Measurements from ENCODE around the gene ATG13.
A peak's percentile ranks its signal among the peaks of the same experiment; 100 is the strongest.

DNA sequence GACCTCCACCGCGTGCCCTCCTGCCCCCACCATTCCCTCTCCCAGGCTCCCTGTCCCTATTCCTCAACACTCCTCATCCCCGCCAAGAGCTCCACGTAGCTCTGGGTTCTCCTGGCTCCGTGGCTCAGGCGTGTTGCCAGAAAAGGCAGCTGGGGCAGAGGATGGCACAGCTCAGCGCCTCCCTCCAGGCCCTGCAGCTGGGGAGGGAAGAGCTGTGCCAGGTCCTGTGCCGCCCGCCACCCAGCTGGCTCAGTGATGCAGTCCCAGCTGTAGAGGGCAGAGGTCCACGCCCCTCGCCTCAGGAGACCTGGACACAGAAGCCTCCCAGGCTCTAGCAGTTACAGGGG is 78.8 kb downstream of the ATG13 start:
- TF ChIP-seq, protein P1, sequence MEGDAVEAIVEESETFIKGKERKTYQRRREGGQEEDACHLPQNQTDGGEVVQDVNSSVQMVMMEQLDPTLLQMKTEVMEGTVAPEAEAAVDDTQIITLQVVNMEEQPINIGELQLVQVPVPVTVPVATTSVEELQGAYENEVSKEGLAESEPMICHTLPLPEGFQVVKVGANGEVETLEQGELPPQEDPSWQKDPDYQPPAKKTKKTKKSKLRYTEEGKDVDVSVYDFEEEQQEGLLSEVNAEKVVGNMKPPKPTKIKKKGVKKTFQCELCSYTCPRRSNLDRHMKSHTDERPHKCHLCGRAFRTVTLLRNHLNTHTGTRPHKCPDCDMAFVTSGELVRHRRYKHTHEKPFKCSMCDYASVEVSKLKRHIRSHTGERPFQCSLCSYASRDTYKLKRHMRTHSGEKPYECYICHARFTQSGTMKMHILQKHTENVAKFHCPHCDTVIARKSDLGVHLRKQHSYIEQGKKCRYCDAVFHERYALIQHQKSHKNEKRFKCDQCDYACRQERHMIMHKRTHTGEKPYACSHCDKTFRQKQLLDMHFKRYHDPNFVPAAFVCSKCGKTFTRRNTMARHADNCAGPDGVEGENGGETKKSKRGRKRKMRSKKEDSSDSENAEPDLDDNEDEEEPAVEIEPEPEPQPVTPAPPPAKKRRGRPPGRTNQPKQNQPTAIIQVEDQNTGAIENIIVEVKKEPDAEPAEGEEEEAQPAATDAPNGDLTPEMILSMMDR (IDR thresholded peaks at IDR 0.05) = peak in 1 of 12 donors; percentile 13
- no peak for TF ChIP-seq POLR2A (IDR thresholded peaks at IDR 0.05)

Measured in heart left ventricle (tissue), 13 donors.